Esophagus squamous epithelium (tissue), 4 donors: ENCODE results near the gene PPARG.

Source experiments
- POLR2A ChIP-seq, 4 donors: fragments of 450-650 bp; IDR thresholded peaks; one replicate each; pipeline ENCODE4 v1.6.1; 2017; ENCODE audit warnings: antibody characterized with exemption in 4 of 4, mild to moderate bottlenecking in 4 of 4, moderate library complexity in 3 of 4
- TF ChIP-seq, protein P1 (sequence below), 6 experiments: fragments of 450-650 bp in 4 of 6; fragments of 200-600 bp in 2 of 6; sonication (generic) in 2 of 6; IDR thresholded peaks; one replicate each; pipeline ENCODE4 v1.5.1; 2016 to 2019; ENCODE audit warnings: antibody characterized with exemption in 6 of 6, mild to moderate bottlenecking in 4 of 6, moderate library complexity in 4 of 6

- TF ChIP-seq, protein P1, sequence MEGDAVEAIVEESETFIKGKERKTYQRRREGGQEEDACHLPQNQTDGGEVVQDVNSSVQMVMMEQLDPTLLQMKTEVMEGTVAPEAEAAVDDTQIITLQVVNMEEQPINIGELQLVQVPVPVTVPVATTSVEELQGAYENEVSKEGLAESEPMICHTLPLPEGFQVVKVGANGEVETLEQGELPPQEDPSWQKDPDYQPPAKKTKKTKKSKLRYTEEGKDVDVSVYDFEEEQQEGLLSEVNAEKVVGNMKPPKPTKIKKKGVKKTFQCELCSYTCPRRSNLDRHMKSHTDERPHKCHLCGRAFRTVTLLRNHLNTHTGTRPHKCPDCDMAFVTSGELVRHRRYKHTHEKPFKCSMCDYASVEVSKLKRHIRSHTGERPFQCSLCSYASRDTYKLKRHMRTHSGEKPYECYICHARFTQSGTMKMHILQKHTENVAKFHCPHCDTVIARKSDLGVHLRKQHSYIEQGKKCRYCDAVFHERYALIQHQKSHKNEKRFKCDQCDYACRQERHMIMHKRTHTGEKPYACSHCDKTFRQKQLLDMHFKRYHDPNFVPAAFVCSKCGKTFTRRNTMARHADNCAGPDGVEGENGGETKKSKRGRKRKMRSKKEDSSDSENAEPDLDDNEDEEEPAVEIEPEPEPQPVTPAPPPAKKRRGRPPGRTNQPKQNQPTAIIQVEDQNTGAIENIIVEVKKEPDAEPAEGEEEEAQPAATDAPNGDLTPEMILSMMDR (IDR thresholded peaks at IDR 0.05) = no peak
- TF ChIP-seq POLR2A (IDR thresholded peaks at IDR 0.05) = no peak
Measured at GRCh38 chr3:12267376-12268030, 21.4 kb upstream of the PPARG start.
